GM23248 (cell line): ENCODE results near the gene LRRC59.

Experiments used
- EZH2 ChIP-seq: fragments of 200-600 bp; sonication (generic); IDR thresholded peaks from 2 replicates; pipeline ENCODE4 v1.6.1; 2018; ENCODE audit warnings: antibody characterized with exemption, mild to moderate bottlenecking; ENCODE audit not compliant: insufficient read depth, poor library complexity, severe bottlenecking
- EZH2phosphoT487 ChIP-seq: fragments of 200-600 bp; sonication (generic); IDR thresholded peaks from 2 replicates; pipeline ENCODE4 v1.6.1; 2018; ENCODE audit warnings: antibody characterized with exemption, moderate library complexity, mild to moderate bottlenecking, low read depth; ENCODE audit not compliant: insufficient read depth

- TF ChIP-seq EZH2phosphoT487 (no peak), EZH2 (no peak)
Observed at GRCh38 chr17:50367401-50367800, 29.9 kb downstream of the LRRC59 start.
